A549 (cell line): Measurements from ENCODE around the gene LINC01488.

ENCODE experiments used
- CTCF ChIP-seq: fragments of >200 bp; sonication (Bioruptor Twin); formaldehyde crosslinking; IDR thresholded peaks from 3 replicates; pipeline ENCODE4 v1.5.1; 2016
- E2F6 ChIP-seq: IDR thresholded peaks from 2 replicates; pipeline ENCODE4 v1.6.1; 2012; ENCODE audit warnings: low read depth, borderline replicate concordance
- EP300 ChIP-seq, 2 experiments: fragments of >200 bp; sonication (Bioruptor Twin); formaldehyde crosslinking; IDR thresholded peaks; 2 replicates in 1 of 2; 3 replicates in 1 of 2; pipeline ENCODE4 v1.6.1; 2016 to 2017
- KDM1A ChIP-seq: fragments of 200-600 bp; sonication (generic); IDR thresholded peaks from 2 replicates; pipeline ENCODE4 v1.6.1; 2016; ENCODE audit warnings: low read depth, mild to moderate bottlenecking
- MAX ChIP-seq: IDR thresholded peaks from 2 replicates; pipeline ENCODE4 v1.6.1; 2012
- MYC ChIP-seq: IDR thresholded peaks from 2 replicates; pipeline ENCODE4 v1.6.1; 2012; ENCODE audit warnings: mild to moderate bottlenecking, inconsistent platforms, low read length, improper control_type of control experiment, borderline replicate concordance
- POLR2AphosphoS2 ChIP-seq: conservative IDR thresholded peaks from 2 replicates; pipeline ENCODE4 v1.6.1; 2012; ENCODE audit warnings: low read length, improper control_type of control experiment, inconsistent platforms
- REST ChIP-seq: fragments of 200-600 bp; sonication (generic); IDR thresholded peaks from 2 replicates; pipeline ENCODE4 v1.6.1; 2016; ENCODE audit warnings: antibody characterized with exemption, mild to moderate bottlenecking, moderate library complexity

GRCh38 chr11:69470793-69471728 lies 10.4 kb upstream of the LINC01488 start:
- TF ChIP-seq REST: no peak
- no peak for TF ChIP-seq EP300 (IDR thresholded peaks at IDR 0.05)
- TF ChIP-seq MAX: no peak
- TF ChIP-seq CTCF: no peak
- TF ChIP-seq KDM1A: no peak
- TF ChIP-seq POLR2AphosphoS2: no peak
- TF ChIP-seq E2F6: no peak
- no peak for TF ChIP-seq MYC
